Activated T-cell treated with anti-CD3 and anti-CD28 coated beads for 4 hours (primary cell): ENCODE measurements around the gene AHNAK.

Experiments used
- DNase-seq: peaks from one replicate; pipeline ENCODE4 v3.0.0-alpha.2; 2020

Gene AHNAK

GRCh38 chr11:62548545-62549335 is 2.1 kb upstream of the AHNAK start:
- no peak for DNase-seq

DNA sequence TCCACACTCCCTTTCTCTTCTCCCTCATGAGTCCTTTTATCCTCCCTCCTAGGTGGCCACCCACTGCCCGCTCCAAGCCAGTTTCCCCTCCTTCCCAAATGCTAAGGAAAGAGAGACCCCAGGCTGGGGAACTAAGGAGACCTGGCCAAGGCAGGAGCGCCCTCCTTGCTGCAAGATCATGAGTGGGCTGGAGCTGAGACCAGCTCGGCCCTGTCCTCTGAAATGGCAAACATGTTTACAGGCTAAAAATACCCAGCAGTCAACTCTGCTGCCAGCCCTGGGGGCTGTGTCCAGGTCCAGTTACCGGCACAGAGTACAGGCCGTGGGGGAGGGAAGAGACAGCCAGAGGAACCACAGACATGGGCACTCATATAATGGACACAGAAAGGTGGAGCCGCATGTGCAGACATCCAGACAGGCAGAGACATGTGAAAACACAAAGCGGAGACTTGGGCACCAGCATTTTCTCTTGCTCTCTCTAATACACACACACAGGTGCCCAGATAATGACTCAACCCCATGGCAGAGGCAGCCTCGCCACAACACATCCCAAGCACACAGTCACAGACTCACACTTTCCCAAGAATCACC is 1.2 kb upstream of the AHNAK start:
- no peak for DNase-seq

DNA sequence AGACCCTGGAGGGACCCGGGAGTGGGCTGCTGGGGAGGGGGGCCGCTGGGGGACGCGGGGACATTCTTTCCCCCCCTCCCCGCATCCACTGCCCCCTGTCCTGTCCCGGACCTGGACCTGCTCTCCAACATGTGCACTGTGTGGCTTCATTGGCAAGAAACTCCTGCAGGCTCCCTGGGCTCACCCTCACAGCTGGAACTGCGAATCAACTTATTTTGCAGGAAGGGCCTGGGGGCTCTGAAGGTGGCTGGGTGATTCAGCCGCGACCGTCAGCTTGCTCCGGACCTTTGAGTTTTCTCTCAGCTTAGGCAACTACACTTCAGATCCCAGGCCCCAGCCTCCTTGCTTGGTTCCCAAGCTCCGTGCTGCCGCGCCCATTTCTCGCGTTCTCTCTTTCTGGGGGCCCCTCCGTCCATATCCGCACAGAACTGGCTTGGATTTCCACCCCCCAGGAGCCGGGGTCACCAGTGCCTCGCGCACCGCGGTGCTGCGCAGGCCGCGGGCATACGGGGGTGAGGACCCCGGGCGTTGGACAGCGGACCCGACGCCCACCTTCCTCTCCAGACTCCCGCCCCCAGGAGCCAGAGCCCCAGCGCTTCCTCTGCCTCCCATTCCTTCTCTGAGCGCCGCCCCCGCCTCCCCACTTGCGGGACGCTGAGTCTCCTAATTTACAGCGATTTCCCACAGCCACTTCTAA is 471 bp upstream of the AHNAK start:
- no peak for DNase-seq

GRCh38 chr11:62545437-62546243 is 966 bp downstream of the AHNAK start:
- DNase-seq: peak; percentile 63

DNA sequence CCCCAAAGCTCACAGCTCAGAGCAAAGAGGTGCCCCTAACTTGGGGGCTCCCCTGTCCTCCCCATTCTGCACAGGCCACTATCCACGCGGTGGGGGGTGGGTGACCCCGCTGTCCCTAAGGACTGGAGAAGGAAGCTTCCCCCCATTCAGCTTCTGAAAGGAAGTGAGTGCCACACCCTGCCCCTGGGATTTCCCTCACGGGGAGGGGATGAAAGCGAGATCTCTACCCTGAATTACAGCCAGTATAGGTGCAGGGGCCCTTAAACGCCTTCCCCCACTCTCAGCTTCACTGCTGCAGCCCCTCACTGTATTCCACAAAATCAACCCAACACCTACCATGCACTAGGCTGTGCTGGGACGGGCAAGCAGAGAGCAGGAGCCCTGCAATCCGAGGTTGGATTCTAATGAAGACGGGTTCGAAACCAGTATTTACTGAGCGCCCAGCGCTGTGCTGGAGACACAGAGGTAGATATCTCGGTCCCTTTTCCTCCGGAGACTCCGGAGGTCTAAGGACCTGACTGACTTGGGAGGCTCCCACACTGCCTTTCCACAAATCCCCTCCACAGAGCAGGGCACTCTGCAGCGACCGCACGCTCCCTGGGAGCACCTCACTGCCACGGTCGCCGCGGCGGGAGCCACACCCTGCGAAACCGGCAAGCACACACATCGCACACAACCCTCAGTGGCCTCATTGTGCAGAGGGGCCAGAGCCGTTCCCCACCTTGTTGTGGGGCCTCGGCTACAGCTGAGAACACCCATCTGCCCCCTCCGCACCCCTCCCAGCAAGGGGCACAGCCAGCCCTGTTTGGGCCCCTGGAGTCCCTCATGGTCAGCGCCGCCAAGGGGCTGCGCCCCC is 1.8 kb downstream of the AHNAK start:
- no peak for DNase-seq

DNA sequence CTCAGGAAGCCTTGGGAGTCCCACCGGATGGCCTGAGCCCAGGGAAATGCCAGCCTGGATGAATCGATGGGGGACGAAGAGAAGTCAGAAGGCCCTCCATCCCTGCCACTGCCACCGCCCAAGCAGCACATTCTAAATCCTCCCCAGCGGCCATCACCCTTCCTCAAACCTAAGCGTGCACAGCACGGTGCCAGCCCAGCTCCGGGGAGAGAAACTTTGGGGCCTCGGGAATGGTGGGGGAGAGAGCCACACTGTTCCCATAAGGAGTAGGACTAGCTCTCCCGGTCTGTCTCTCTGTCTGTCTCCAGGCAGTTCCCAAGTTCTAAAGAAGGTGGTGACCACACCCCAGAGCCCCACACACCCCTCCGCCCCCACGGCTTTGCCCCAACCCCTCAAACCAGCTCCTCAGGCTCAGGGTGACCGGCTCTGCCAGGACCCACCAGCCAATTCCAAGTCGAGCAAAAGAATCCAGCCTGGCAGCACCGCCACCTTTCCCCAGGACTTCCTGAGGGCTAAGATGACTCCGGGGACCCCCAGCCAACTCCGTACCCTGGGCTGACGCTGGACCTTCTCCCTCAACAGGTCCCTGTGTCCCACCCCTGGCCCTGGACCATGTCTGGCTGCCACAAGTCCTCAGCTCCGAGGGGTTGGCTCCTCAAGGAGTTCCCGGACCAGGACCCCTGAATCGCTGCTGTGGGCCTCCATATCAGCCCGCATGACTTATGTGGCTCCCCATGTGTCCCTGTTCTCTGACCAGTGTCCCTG is 2.7 kb downstream of the AHNAK start:
- DNase-seq: no peak

GRCh38 chr11:62542750-62543567 is 3.6 kb downstream of the AHNAK start:
- DNase-seq: peak; percentile 61

- DNase-seq: no peak
These were observed 4.4 kb downstream of the AHNAK start for GRCh38 chr11:62542111-62542745.

DNA sequence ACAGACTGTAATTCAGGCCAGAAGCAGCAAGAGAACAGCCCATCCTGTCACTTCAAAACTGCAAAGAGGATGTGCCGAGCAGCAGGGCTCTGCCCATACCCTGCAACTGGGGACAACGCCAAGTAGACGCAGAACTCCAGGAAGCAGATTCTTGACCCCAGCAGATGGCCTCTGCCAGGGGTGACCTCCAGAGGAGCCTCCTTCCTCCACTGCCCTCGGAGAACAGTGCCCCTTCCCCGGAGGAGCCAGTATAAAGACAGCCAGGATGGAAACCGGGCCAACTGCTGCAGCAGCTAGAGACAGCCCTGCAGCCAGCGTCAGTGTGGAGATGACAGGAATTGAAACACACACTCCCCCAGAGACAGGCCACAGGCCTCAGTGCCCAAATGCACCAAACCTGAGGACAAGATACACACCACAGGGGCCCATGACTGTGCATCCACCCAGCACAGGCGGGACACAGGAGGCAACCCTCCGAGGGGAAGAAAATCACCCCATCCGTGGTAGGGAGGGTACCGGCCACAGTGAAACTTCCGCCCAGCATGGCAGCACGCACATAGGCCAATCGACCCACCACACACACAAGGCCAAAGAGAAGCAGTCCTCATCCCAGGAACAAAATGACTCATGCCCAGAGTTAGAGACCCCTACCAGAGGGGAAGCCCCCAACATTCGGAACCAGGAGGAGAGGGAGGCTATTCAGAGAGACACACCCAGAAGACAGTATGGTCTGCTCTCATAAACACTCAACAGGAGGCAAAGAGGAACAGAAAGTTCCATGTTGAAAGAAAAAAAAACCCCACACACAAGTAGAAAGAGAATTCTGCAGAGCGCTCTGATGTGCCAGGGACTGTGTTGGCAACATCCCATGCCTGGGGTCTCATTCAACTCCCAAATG is 5.6 kb downstream of the AHNAK start:
- DNase-seq: no peak

DNA sequence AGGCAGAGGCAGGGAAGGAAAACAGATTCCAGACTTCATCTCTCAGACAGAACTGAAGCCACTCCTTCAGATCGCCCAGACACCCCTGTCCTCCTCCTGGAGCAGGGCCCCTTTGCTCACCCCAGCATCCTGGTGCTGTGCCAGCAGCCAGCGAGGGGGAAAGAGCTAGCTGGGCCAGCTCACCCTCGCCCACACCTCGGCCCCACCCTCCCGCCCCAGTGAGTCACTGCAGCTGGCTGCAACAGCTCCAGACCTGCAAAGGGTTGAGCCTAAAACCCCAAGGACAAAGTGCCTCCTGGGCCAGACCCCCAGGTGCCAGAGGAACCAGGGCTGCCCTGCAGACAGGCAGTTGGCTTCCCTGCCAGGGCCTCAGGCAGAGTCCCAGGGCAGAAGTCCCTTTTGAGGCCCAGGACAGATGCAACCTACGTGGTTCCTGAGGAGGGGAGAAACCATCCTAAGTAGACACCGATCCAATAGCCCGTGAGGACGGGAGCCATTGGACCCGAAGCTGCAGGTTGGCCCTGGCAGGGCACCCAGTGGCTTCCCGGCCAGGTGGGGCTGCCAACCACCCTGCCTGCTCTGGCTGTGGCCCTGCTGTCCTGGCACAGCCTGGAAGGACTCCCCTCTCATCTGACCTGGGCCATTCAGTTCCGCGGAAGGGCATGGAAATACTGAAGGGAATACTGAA is 7.2 kb downstream of the AHNAK start:
- DNase-seq: no peak

- DNase-seq: no peak
These were observed 8.0 kb downstream of the AHNAK start for GRCh38 chr11:62538470-62539237.

GRCh38 chr11:62536301-62536957 is 10.2 kb downstream of the AHNAK start:
- DNase-seq: no peak

DNA sequence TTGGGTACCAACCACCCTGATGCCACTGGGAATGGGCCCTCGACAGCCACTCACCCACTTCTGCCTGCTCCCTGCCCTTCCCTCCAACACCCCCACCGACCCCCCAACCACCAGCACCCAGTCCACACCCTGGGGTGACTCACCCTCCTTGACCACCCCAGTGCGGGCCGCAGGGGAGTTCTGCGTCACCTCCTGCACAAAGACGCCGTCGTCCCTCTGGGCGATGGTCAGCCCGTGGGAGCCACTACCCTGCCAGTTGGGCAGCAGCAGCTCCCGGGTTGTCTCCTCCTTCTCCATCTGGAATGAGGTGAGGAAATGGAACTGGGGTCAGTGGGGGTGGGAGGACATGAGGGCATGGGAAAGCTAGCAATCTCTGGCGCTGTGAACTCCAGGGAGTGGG is 10.8 kb downstream of the AHNAK start:
- DNase-seq: no peak

DNA sequence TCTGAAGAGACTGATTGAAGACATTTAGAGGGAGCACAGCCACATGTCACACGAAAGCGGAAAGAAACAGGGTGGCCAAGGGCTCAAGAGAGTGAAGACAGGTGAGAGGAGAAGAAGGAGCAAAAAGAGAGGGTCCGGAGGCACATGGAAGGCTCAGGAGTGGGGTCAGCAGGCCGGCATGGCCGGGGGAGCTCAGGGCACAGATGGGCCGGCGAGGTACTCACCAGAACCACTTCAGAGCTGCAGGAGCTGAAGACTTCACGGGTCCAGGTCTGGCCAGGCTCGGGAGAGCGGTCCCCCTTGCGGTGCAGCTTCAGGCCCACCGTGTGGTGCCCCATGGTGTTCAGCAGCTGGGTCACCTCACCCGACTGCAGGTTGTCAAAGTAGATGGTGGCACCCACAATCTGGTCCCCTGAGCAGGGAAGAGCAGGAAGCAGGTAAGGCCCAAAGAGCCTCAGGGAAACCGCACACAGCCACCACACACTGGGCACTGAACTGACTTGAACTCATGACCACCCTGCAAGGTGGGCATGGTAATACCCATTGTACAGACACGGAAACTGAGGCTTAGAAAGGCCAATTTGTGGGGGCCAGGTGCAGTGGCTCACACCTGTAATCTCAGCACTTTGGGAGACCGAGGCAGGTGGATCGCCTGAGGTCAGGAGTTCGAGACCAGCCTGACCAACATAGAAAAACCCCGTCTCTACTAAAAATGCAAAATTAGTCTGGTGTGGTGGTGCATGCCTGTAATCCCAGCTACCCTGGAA is 11.6 kb downstream of the AHNAK start:
- DNase-seq: no peak

GRCh38 chr11:62532096-62532495 is 14.5 kb downstream of the AHNAK start:
- DNase-seq: no peak

DNA sequence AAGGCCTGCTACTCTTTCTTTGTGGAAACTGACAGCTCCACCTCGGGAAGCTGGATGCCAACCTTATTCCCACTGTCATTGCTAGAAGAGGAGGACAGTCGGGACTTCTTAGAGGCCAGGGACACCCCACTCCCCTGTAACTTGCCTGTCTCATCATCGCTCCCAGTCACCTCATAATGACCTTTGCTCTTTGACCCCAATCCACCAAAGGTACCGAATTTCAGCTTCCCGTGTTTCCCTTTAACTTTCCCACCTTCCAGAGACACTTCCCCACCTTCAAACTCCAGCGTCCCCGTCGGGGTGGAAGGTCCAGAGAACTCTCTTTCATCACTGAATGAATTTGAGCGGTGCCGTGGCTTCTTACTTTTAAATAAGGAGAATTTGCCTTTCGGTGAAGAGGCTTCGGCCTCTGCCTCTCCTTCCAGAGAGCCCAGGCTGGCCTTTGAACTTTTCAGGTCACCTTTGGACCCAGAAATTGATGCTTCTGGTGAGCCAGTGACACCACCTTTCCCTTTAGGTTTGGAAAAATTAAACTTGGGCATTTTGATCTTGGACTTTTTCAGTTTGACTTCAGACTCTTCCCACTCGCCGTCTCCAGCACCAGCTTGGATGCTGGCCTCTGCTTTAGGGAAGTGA is 29.8 kb downstream of the AHNAK start:
- DNase-seq: no peak
